ENCODE measurements around the gene DHRS12. TPM values are rescaled to one million over a fixed set of nuclear protein-coding genes. Genes with fewer than 3 reads are reported as not detected.
A peak's percentile ranks its signal among the peaks of the same experiment; 100 is the strongest.

The DHRS12 gene, protein sequence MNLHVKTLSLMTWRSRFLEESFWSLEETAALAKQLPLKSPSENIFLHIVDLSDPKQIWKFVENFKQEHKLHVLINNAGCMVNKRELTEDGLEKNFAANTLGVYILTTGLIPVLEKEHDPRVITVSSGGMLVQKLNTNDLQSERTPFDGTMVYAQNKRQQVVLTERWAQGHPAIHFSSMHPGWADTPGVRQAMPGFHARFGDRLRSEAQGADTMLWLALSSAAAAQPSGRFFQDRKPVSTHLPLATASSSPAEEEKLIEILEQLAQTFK
- 3.6 and 5.9 TPM in 2 replicates for total RNA-seq (2014; rRNA removed; shearing (Covaris generic))
- 0.86 TPM in 1 of 2 replicates, not detected in the other for polyA plus RNA-seq (2014; cell fraction: nucleus; rRNA removed)

DNA sequence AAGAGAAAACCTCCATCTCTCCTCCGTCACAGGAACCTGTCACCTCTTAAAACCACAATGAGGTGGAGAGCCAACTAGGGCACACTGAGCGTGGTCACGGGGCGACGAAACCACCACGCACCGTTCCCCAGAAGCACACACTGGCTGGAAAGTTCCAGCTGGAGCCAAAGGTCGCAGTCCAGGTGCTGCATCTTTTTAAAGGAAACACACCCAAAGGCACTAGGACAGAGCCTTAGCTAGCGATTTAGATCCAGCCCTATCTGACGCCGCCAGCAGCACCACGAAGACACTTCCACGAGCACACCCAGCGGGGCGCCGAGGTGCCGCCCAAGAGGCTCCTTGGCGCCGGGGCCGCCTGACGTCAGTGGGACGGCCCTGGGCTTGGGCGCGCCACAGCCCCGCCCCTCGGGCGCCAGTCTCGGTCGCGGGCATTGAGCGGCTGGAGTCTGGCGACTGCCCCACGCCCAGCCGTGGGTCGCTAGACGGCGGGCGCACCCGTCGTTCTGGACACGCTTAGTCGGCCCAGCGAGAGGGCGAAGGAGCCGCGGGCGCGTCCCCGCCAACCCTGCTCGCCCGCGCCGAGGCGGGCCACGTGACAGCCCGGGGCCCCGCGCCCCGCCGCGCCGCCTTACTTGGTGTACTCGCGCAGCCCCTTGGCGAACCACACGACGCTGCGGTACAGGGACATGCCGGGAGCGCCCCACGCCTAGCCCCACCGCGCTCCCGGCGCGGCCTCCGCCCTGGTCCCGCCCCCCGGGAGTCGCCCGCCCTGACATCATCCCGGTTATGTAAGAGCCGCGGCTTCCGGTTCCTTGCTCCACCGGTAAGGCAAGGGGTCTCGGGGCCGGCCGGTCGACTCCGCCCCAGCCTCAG lies at the start of gene DHRS12:
Gene DHRS12 (minus strand): TSS at position 742 of the 873 bp plus-strand sequence. CDS start 4,504 bp downstream, outside the sequence.
- peak; percentile 78 for DNase-seq (ENCODE audit: extremely low read depth, low read depth)

DNA sequence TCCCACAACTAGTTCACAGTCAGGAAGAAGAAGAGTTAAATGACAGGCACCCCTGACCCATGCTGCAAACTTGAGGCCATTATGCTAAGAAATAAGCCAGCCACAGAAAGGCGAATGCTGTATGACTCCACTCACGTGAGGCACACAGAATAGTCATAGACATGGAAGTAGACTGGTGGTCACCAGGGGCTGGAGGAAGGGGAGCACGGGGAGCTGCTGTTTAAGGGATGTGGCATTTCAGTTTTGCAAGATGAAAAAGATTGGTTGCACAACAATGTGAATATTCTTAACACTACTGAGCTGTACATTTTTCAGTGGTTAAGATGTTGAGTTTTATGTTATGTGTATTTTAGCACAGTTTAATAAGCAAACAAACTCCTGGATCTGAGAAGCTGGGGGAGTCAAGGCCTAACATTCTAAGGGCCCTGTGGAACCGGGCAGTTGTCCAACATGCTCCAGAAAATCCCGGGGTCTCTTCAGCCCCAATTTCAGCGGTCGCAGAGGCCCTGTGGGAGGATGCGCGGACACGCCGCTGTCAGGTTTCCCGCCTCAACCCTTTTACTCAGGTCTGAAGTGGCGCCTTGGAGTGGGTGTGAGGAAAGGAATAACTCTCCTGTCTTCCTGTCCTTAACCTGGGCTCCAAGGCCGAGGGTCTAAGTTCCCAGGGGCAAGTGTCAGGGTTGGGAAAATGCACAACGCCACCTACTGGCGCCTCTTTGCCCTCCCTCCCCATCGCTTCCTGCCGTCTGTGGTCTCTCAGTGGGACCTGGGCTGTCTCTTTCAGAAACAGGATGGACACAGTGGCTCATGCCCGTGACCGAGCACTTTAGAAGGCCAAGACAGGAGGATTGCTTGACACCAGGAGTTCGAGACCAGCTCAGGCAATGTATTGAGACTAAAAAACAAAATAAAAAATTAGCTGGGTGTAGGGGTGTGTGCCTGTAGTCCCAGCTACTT lies 45.5 kb upstream of the DHRS12 start:
- DNase-seq (ENCODE audit: extremely low read depth, low read depth) = peak; percentile 25

DNA sequence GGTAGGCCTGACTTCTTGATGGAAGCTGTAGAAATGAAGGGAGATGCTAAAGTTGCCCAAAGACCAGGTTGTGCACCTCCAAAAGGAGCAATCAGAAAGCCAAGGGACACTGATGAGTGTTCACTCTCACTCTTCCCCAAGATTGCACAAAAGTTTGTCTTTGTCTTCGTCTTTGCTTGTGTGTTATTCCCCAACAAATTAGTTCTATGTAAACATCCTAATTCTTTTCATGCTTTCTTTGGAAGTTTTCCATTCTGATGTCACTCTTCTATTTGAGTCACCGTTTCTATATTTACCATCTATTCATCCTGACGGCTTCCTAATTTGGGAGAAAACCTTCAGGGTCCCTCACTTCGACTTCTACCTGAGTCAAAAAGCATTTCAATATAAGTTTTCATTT lies 44.7 kb upstream of the DHRS12 start:
- DNase-seq (ENCODE audit: extremely low read depth, low read depth) = no peak

DNA sequence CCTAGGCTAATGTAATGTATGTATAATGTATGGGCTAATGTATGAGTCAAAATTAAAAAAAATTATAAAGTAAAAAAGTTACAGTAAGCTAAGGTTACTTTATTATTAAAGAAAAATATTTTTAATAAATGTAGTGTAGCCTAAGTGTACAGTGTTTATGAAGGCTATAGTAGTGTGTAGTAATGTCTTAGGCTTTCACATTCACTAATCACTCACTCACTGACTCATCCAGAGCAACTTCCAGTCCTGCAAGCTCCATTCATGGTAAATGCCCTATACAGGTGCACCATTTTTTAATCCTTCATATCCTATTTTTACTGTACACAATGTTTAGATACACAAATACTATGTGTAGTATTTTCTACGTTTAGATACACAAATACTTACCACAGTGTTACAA lies 42.8 kb upstream of the DHRS12 start:
- DNase-seq (ENCODE audit: extremely low read depth, low read depth) = no peak

DNA sequence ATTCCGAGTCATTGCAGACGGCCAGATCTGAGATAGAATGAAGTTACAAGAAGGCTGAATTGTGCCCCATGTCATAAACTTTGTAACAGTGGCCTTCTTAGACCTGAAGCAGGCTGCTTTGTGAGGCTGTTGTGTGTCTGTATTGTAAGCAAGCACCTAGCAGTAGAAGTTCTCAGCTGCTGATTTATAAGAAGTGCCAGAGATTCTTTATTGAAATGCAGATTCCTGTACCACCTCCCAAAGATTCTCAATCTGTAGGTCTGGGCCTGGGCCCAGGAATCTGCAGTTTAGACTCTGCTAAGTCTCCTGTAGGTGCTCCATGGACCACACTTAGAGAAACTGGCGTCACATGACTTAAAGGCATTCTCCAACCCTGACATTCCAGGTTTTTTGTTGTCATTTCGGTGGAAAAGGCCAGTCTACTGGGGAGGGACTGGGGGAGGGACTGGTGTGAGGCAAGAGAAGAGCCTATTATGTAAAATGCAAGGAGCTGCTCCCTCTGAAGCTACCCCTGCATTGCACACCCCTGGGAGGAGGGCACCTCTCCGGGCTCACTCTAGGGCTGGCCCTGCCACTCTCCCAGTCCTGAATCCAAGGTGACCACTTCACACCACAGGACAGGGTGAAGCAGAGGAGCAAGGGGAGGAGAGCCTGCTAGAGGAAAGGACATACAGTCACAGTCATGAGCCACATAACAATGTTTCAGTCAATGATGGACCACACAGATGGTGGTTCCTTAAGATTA lies 41.8 kb upstream of the DHRS12 start:
- DNase-seq (ENCODE audit: extremely low read depth, low read depth) = no peak

DNA sequence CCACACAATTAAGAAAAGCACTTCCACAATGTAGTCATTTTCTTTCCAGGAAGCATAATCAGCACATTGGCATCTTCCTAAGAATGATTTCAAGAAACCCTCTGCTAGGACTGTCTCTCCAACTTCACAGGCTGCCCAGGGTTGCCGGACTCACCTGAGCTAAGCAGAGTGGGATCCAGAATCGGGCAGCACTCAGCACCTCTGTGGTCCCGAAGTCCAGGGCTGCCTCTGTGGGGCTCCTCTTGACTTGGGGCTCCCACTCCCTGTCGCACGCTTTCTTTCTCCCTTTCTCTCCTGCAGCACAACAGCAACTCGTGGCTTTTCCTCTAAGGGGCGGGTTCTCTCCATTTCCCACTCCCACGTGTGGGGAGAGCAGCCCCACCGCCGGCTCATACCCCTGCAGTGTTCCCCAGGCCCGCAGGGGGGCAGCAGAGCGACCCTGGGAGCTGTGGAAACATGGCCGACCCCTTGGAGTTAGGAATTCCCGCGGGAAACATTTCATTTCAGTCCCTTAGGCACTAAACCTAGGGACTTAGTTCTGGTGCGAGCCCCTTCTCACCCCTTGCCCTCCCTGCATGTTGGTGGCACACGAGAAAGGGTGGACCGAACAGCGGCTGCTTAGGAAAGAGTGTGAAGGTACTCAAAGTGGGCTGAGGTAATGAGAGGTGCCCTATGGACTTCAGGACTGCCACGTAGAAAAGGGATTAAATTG lies 41.1 kb upstream of the DHRS12 start, which contains the start of gene TMEM272:
Gene TMEM272 (minus strand): TSS at position 316 of the 712 bp plus-strand sequence. CDS start 6,647 bp downstream, outside the sequence.
- peak; percentile 38 for DNase-seq (ENCODE audit: extremely low read depth, low read depth)

DNA sequence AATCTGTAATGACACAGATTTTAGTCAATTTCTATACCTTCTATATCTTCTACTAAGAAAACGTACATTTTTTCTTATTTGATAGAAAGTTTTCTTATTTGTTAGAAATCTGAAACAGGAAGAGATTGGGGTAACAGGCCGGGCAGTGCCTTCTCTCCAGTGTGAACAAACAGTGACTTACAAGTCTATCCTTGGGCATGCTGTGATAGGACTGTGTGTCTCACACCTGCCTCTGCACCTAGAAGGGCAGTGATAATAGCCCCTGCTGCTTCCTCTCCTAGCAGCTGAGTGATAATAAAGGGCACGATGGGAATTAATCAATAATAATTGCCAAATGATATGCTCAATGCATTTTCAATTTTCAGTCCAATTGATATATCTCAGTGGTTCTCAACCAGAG lies 39.6 kb upstream of the DHRS12 start:
- no peak for DNase-seq (ENCODE audit: extremely low read depth, low read depth)

DNA sequence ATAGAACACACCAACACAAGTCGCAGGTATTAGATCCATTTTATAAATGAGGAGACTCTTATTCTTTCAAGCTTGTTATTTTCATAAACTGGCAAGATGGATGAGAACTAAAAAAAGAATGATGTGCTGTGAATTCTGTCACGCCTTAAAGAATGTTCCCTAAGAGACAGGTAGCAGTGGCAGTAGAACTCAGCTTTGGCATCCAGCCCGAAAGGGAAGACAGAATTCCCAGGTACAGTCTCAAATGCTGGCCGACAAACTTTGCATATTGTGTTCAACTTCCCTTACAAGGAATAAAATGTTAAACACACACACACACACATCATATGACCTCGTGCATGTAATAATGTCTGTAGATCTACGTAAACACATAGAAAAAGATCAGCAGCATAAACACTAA lies 37.8 kb upstream of the DHRS12 start:
- no peak for DNase-seq (ENCODE audit: extremely low read depth, low read depth)

DNA sequence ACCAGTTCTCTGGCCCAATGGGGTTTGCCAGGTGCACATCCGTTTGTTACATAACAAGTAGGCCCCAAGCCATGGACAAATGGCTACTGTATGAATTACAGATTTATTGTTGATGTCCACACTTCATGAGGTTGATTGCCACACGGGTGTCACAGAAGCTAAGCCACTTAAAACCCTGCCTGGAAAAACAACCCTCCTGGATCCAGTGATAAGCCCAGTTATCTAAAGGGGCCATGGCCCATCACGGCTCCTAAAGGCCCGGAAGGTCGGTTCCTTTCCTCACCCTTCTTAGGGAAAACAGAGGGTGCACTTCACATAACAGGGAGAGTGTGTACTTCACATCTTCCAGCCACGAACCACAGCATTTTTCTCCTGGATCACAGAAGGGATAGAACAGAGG lies 37.0 kb upstream of the DHRS12 start:
- no peak for DNase-seq (ENCODE audit: extremely low read depth, low read depth)

DNA sequence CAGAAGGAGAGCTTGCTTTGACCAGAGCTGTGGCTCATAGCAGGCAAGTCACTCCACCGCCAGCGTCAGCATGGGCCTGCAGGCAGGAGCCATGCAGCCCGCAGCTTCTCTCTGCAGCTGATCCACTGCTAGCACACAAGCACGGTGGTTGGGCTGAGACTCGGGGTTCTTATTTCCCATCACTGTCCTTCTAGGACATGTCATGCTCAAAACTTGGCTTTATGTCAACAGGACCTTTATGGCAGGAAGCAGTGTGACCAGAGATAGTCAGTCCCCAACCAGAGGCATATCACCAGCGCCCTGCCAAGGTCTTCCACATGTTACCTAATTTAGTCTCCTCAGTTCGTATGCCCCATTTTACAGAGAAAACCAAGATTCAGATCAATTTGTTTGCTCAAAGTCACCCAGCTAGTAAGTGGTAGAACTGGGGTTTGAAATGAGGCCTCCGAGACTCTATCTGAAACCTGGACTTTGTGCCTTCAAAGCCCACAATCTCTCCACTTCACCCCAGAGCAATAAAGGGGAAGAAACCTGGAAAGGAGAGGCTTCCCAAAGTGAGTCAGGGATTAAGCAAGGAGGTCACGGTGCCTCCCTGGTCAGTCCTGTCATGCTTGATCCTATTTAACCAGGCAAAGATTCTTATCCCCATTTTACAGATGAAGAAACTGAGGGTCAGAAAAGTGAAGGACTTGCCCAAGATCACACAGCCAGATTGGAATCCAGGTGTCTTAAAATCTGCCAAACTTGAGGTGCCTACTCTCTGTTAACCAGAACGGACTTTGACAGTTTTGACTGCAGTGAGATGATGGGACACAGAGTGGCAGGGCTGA lies 36.0 kb upstream of the DHRS12 start:
- no peak for DNase-seq (ENCODE audit: extremely low read depth, low read depth)

DNA sequence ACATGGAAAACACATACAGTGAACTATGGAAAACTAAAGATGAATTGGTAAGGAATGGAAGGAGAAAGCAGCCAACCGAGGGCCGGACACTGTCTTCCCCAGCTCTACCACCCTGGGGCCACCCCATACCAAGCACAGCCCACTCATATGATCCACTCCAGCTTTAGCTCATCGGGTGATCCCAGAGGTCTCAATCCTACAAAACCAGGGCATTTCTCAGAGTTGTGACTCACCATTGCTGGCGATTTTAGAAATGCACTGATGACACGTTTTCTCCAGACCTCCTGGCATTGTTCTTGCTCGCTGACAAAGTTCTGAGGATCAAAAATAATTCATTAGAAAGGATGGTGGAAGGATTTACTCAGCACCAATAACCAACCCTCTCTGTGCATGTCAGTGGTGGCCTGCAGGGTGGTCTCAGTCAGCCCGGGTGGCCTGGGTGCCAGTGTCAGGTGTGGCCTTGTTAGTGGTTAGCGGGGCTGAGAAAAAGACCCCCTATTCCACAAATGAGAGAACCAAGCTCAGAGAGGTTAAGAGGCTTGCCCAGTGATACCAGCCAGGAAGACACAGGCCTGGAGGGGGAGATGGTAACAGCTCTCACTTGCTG lies 34.4 kb upstream of the DHRS12 start:
- DNase-seq (ENCODE audit: extremely low read depth, low read depth) = no peak

DNA sequence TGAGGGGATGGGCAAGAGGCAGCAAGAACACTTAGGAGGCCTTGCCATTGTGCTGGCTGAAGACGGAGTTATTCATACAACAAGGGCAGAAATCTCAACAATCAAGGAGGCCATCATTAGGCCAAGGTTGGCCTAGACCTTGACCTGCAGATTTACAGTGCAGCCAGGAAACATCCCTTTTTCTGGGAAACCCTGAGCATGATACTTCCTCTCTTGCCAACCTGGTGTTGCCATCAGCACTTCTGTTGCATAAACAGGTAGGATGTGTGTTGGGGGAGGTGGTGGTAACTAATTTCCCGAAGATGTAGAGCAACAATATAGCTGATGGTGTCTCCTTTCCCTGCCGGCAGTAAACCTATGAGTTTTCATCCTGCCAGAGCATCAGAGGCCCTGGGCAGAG lies 33.1 kb upstream of the DHRS12 start:
- no peak for DNase-seq (ENCODE audit: extremely low read depth, low read depth)

DNA sequence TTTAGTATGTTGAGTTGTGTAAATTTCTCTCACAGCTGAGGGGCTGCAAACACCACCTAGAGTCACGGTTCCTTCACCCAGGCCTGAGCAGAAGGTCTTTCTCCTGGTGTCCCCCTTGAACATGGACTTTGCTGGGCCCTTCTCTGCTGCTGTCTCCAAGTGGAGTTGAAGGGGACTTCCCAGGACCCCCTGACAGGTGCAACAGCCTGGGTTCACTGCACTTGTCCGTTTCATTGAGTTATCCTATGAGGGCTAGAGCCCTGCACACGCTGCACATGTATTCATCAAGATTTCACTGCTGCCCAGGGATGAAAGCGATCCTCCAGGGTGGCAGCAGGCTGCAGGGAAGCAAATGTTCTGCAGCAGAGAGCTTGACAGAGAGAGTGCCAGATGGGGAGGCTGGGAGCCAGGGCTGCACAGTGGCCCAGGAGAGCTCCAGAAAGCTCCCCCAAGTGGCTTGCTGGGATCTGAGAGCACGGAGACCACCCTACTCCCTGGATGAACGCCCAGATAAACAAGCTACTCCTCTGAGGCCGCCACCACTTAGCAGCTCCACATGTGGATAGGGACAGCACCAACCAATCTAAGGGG lies 30.7 kb upstream of the DHRS12 start:
- DNase-seq (ENCODE audit: extremely low read depth, low read depth) = no peak

DNA sequence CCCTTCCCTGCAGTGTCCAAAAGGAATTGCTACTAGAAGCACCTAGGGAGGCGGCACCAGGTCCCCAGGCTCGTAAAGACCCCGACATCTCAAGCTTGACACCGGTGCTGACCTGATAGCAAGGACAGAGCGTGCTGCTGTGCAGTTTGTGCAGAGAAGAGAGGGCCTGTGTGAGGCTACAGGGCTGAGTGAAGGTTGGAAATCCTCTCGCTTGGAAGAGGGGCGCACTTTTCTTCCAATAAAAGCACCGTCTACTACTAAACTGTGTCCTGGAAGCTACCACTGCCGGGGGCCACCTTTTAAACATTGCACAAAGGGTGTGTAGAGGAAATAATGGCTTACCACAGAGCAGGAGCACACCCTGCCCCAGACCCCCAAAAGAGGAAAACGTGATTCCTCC lies 30.0 kb upstream of the DHRS12 start:
- DNase-seq (ENCODE audit: extremely low read depth, low read depth) = no peak

DNA sequence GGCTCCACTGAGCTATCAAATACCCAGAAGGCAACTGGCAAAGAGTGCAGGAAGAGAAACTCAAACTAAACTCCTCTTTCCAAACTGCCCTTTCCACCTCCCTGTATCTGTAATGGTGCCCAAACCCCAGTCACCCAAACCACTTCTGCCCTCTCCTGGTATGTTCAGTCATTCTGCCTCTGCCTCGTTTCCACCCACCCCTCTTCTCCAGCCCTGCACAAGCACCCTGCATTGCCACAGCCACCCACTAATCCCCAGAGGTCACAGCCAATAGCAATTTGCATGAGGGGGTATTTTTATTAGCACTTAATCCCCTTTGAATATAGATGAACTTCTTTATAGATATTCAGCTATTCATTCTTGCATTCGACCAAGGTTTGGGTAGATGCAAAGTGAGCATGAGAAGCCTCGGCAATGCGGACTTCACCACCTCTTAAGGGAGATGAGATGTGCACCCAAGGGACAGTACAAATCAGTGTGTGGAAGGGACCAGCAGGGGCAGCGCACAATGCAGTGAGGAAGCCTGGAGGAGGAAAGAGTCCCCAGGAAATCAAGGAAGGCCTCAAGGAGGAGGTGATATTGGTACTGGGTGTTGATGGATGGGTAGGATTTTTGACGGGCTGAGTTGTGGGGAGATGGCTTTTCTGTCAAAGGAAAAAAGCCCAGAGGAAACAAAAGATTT lies 28.6 kb upstream of the DHRS12 start:
- DNase-seq (ENCODE audit: extremely low read depth, low read depth) = no peak

DNA sequence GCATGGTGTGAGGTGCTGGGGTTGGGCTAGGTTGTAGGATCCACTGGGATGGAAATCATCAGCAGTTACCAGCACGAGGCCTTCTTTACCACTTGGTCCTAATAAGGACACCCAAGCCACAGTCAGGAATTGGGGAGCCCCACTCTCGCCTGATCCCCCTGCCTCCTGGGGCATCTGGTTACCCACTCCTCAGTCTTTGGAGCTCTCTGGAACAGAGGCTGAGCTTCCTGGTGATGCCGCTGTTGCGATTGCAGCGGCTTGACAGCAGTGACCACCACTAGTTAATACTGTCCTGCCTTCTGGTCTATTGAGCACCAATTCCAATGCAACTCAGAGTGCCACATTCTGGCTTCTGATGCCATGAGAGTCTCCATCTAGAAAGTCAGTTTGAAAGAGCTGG lies 27.6 kb upstream of the DHRS12 start:
- no peak for DNase-seq (ENCODE audit: extremely low read depth, low read depth)

DNA sequence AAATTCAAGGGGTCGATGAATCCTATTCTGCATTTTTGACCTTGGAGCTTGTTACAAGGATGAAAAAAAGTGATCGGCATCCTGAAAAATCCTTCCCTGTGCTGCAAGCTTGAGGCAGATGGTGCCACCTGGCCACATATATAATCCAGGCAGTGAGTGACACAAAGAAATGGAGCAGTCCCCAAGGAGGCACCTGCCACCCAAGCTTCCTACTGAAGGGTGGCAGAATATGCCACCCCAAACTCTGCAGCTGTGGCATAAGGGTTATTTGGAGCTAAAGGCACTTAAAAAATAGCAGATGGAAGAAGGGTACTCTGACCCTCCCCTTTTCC lies 25.6 kb upstream of the DHRS12 start:
- no peak for DNase-seq (ENCODE audit: extremely low read depth, low read depth)

All from NCI-H460 (cell line).